GM20000 (cell line): Measurements from ENCODE around the gene DENND1A.

ENCODE experiments used
- DNase-seq: peaks from one replicate; pipeline ENCODE4 v3.0.0; 2012; ENCODE audit warnings: low spot score
- CTCF ChIP-seq: IDR thresholded peaks from 2 replicates; pipeline ENCODE4 v1.5.1; 2012; ENCODE audit warnings: mild to moderate bottlenecking, control low read depth; ENCODE audit errors: extremely low read depth, missing control alignments

Gene DENND1A

GRCh38 chr9:123798195-123798594, 131.7 kb downstream of the DENND1A start:
- no peak for DNase-seq
- TF ChIP-seq CTCF: no peak

GRCh38 chr9:123796618-123797484, 133.1 kb downstream of the DENND1A start:
- no peak for DNase-seq
- no peak for TF ChIP-seq CTCF

DNA sequence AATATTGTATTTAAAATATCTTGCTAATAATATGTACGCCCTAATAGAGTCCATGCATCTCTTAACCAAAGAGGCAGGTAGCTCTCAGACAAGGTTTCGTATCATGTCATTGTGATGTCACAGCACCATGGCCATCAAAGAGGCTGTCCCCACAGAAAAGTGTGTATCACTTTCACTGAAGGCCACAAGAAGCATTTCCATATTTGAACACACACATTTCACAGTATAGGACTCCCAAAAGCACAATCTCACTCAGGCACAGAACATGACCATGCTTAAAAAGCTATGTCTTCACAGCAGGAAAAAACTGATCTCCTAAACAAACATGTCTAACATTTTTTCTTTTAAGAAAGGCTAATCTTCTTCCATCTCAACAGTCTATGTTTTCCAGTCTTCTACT, 133.8 kb downstream of the DENND1A start:
- peak; percentile 20 for DNase-seq
- no peak for TF ChIP-seq CTCF

DNA sequence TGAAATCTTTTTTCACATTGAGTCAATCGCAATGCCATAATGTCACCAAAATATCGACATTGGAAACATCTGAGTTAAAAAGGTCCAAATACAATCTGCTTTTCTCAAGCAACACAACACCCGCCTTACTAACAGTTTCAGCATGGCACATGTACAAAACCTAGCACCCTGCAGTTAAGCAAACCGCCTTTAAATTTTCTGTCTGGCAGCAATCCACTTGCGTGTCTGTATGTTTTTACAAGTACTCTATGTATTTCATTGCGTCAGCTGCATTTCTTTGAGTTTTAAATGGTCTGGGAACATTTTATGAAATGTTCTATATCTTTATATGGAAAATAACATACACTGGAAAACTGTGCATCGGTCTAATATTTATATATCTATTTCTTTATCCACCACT, 134.6 kb downstream of the DENND1A start:
- no peak for TF ChIP-seq CTCF
- DNase-seq: no peak

DNA sequence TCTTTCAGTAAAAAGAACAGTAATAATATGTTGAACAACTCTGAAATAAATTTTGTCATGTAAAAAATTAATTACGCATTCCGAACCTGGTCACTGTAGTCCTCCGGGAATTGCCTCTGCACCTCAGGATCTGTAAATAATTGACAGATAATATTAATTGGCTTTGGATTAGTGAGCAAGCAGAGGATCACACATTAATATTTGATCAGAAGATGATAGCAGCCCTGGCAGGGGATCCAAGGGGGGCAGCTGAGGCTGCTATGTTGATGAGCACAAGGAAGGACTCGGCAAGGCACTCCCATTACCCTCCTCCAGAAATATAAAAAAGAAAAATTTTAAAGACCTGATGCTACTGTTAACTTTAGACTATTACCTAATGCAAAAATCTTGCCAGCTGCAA, 137.4 kb downstream of the DENND1A start:
- TF ChIP-seq CTCF: no peak
- DNase-seq: no peak

- no peak for DNase-seq
- no peak for TF ChIP-seq CTCF
Observed at GRCh38 chr9:123789554-123790292, 140.2 kb downstream of the DENND1A start.

DNA sequence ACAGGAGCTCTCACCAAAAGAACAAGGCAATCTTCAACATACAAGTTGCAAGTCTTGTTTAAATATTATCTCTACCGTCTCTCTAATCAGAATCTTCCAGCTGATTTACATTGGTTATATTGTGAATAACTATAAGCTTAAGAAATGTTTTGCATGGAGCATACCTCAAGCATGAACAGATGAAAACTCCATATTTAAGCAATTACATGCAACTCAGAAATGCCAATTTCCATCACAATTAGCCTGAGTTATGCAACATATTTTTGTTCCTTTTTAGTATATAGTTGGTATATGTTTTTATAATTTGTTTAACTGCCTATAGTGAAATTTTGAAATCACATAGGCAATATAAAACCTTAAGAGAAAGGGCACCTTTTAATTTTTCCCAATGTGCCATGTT, 142.5 kb downstream of the DENND1A start:
- no peak for DNase-seq
- no peak for TF ChIP-seq CTCF
